ENCODE results near the gene SGSH.

- TF ChIP-seq CTCF (IDR thresholded peaks at IDR 0.05; ENCODE audit: low read length) (no peak), EZH2 (IDR thresholded peaks at IDR 0.05; ENCODE audit: borderline replicate concordance, low read length) (no peak)
Measured at GRCh38 chr17:80173126-80173525, 47.0 kb downstream of the SGSH start.
